Measurements from ENCODE around the gene KRTAP5-5.
"Not testable (repeated sequence)": the region's sequence is repeated elsewhere in the genome, so short reads cannot be mapped to it uniquely, and the experiment has no call there.

The KRTAP5-5 gene

DNA sequence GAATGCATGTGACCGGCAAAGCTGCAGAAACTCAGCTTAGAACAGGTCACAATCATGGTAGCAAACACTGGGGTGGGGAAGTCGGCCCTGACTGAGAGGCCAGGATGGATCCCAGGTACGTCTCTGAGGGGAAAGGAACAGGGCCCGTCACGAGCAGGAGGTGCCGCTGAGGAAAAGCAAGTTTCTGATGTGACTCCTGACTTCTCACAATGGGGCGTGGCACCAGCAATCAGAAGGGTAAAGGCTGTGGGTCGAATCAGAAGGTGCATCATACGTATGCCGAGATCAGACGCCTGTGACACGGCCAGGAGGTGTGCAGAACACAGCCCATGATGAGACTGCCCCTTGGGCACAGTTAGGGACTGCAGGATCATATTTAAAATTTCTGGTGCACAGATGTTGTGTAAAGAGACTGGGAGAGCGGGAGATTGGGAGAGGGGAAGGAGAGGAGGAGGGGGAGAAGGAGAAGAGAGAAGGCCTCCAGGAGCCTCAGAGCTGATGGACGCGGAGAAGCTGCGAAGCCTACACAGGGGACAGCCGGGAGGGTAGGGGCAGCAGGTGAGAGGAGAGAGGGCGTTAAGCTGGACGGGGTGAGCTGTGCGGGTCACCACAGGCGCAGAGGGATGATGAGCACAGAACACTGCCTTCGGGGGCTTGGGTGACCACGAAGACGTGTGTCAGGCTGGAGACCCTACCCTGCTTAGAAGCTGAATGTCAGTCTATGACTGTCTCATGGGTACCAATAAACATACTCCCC lies 30.7 kb downstream of the KRTAP5-5 start:
- DNase-seq: no peak

DNA sequence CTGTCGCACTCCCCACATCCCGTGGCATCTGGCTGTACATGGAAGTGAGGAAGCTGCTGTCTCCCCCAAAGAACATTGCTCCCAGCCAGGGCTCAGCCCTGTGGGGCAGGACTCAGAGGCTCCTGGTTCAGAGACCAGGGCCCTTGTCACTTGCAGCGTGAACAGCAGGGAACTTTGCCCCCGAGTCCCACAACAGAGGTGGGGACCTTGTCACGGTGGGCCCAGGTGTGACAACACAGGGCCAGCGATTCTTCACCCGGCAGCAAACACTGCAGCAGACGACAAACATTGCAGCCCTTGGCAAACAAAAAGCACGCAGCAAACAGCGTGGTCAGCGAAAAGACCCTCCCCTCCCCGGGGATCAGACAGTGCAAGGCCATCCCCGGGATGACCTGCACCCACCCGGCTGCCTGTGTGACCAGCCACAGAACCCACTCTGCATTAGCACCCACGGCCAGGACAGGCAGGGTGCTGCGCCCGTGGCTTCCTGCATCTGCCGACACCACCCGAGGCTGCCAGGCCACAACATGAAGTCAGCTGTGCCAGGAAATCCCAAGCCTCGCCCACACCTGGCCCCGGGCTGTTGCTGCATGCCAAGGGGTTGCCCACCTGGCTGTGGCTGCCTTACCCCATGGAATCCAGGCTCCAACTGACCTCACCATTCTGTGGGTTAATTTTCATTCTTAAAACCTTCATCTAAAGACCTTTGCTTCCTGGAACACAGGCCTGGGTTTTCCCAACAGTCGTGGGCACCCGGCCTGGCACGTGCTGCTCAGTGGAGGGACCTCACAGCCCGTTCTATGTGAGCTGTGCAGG lies 32.1 kb downstream of the KRTAP5-5 start:
- DNase-seq: not testable (repeated sequence)

- DNase-seq: not testable (repeated sequence)
These were observed 33.2 kb downstream of the KRTAP5-5 start for GRCh38 chr11:1662699-1663283.

GRCh38 chr11:1665313-1665712 lies 35.7 kb downstream of the KRTAP5-5 start:
- DNase-seq: no peak

GRCh38 chr11:1667121-1667850 lies 37.7 kb downstream of the KRTAP5-5 start:
- no peak for DNase-seq

DNA sequence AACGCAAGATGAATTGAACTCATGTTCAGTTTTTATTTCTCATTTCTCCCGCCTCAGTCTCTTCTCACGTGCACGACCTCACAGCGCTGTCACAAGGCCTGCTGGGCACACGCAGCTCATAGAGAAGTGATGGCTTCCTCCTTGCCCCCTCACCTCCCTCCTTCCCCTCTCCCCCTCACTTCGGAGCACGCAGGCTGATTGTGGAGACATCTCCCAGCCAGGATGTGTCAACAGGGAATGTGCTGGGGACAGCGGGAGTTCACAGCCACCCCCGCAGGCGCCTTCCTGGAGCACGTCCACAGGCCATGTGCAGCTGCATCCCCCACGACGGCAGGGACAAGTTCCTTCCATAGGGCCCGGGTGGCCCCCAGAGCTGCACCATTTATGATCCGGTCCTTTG lies 38.3 kb downstream of the KRTAP5-5 start:
- DNase-seq: no peak

DNA sequence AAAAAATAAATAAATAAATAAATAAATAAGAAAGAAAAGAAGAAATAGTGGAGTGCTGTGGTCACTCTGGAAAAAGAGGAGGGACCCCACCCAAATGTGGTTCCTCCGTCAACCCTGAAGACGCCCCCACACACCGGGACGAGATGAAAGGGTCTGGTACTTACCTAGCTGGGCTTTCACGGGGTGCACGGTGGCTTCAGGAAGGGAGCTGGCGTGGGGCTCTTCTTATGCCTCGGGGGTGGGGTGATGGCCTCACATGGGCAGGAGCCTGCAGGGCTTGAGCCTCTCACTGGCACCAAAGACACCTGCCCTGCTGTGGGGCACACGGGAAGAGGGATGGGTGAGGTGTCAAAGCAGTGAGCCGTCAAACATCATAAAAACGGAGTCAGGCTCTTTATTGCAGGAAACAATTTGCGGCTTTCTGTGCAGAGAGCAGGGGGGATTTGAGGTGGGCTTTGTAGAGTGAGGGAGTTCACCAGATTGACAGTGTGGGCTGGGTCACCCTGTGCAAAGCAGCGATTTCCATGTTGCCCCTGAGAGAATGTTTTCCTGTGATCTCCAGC lies 39.4 kb downstream of the KRTAP5-5 start:
- DNase-seq: no peak

- peak; percentile 3 for DNase-seq
These were observed 40.1 kb downstream of the KRTAP5-5 start for GRCh38 chr11:1669546-1670218.

DNA sequence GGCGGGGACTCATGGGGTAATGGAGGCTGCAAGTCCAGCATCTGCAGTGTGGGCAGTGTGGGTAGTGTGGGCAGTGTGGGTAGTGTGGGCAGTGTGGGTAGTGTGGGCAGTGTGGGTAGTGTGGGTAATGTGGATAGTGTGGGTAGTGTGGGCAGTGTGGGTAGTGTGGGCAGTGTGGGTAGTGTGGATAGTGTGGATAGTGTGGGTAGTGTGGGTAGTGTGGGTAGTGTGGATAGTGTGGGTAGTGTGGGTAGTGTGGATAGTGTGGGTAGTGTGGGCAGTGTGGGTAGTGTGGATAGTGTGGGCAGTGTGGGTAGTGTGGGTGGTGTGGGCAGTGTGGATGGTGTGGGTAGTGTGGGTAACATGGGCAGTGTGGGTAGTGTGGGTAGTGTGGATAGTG lies 40.9 kb downstream of the KRTAP5-5 start:
- not testable (repeated sequence) for DNase-seq

DNA sequence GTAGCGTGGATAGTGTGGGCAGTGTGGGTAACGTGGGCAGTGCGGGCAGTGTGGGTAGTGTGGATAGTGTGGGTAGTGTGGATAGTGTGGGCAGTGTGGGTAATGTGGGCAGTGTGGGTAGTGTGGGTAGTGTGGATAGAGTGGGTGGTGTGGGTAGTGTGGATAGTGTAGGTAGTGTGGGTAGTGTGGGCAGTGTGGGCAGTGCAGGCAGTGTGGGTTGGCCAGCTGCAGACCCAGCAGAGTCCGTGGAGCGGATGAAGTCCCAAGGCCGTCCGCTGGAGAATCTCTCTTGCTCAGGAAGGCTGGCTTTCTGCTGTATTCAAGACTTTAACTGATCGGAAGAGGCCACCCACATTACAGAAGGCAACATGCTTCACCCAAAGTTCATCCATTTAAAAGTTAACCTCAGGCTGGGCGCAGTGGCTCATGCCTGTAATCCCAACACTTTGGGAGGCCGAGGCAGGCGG lies 41.4 kb downstream of the KRTAP5-5 start:
- no peak for DNase-seq

GRCh38 chr11:1671658-1672057 lies 42.1 kb downstream of the KRTAP5-5 start:
- no peak for DNase-seq

GRCh38 chr11:1672613-1673350 lies 43.2 kb downstream of the KRTAP5-5 start:
- no peak for DNase-seq

GRCh38 chr11:1673446-1674172 lies 44.0 kb downstream of the KRTAP5-5 start:
- no peak for DNase-seq

GRCh38 chr11:1674173-1675131 lies 44.9 kb downstream of the KRTAP5-5 start:
- no peak for DNase-seq

GRCh38 chr11:1675536-1676228 lies 46.1 kb downstream of the KRTAP5-5 start:
- no peak for DNase-seq

- DNase-seq: no peak
These were observed 46.7 kb downstream of the KRTAP5-5 start for GRCh38 chr11:1676229-1676740.

GRCh38 chr11:1679881-1680280 lies 50.3 kb downstream of the KRTAP5-5 start:
- no peak for DNase-seq

Measured in DMS79 treated with DMSO at 0.1 percent for 48 hours (cell line).